ENCODE results near the gene PIGR. TPM values are rescaled to one million over a fixed set of nuclear protein-coding genes. Genes with fewer than 3 reads are reported as not detected.

PIGR gene
- total and polyA plus RNA-seq, 10 of the 15 experiments (the other 5 are each of a cell fraction or from before 2014, with no cell fraction given): 0.96 to 7.6 (median 1.8) TPM

GRCh38 chr1:206972728-206973127 is 26.5 kb upstream of the PIGR start (continued):
- TF ChIP-seq CUX1 (IDR thresholded peaks at IDR 0.05; ENCODE audit: insufficient replicate concordance, low read depth, low read length) (no peak), TAF1 (IDR thresholded peaks at IDR 0.05; ENCODE audit: borderline replicate concordance, low read depth, low read length) (no peak), SKIL (IDR thresholded peaks at IDR 0.05; ENCODE audit: low read depth, poor library complexity, severe bottlenecking) (no peak), RBBP5 (conservative IDR thresholded peaks at IDR 0.05) (no peak), ZBTB40 (IDR thresholded peaks at IDR 0.05; ENCODE audit: borderline replicate concordance) (no peak), LARP7 (IDR thresholded peaks at IDR 0.05) (no peak), TCF12 (IDR thresholded peaks at IDR 0.05; ENCODE audit: low read depth, low read length) (no peak), IRF3 (IDR thresholded peaks at IDR 0.05) (no peak)
